NCI-H2107 treated with DMSO at 0.1 percent for 48 hours (cell line): ENCODE data around the gene IL1R1.
"Not testable (repeated sequence)": the region's sequence is repeated elsewhere in the genome, so short reads cannot be mapped to it uniquely, and the experiment has no call there.

ENCODE experiments used
- DNase-seq: peaks from one replicate; lab custom pipeline; 2025; ENCODE audit not compliant: unreplicated experiment; lab: John Stamatoyannopoulos, UW

Gene IL1R1, protein sequence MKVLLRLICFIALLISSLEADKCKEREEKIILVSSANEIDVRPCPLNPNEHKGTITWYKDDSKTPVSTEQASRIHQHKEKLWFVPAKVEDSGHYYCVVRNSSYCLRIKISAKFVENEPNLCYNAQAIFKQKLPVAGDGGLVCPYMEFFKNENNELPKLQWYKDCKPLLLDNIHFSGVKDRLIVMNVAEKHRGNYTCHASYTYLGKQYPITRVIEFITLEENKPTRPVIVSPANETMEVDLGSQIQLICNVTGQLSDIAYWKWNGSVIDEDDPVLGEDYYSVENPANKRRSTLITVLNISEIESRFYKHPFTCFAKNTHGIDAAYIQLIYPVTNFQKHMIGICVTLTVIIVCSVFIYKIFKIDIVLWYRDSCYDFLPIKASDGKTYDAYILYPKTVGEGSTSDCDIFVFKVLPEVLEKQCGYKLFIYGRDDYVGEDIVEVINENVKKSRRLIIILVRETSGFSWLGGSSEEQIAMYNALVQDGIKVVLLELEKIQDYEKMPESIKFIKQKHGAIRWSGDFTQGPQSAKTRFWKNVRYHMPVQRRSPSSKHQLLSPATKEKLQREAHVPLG

GRCh38 chr2:102141970-102142828 lies at the start of gene IL1R1:
IL1R1 (plus strand) TSS chr2:102142746; CDS start chr2:102157725, 14,979 bp downstream.
- DNase-seq, result no peak

- DNase-seq, result no peak
These were observed 48.9 kb upstream of the IL1R1 start for GRCh38 chr2:102093662-102094061.

DNA sequence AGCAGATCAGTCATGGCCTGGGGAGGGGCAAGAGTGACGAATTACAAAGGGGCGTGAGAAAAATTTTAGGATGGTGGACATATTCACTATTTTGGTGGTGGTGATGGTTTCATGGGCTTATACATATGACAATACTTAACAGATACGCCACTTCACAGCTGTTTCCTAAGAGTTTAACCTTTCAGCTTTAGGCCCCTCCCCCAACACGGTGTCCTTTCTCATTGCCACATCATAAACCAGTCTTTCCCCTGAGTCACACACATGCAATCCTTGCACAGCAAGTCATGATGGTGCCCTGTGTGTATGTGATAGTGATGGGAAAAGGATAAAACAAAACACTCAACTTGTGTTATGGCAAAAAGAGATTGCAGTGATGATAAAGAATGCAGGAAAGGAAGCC lies 47.6 kb upstream of the IL1R1 start:
- DNase-seq, result no peak

GRCh38 chr2:102096103-102096502 lies 46.4 kb upstream of the IL1R1 start:
- DNase-seq, result no peak

- no peak for DNase-seq
These were observed 43.8 kb upstream of the IL1R1 start for GRCh38 chr2:102098756-102099155.

DNA sequence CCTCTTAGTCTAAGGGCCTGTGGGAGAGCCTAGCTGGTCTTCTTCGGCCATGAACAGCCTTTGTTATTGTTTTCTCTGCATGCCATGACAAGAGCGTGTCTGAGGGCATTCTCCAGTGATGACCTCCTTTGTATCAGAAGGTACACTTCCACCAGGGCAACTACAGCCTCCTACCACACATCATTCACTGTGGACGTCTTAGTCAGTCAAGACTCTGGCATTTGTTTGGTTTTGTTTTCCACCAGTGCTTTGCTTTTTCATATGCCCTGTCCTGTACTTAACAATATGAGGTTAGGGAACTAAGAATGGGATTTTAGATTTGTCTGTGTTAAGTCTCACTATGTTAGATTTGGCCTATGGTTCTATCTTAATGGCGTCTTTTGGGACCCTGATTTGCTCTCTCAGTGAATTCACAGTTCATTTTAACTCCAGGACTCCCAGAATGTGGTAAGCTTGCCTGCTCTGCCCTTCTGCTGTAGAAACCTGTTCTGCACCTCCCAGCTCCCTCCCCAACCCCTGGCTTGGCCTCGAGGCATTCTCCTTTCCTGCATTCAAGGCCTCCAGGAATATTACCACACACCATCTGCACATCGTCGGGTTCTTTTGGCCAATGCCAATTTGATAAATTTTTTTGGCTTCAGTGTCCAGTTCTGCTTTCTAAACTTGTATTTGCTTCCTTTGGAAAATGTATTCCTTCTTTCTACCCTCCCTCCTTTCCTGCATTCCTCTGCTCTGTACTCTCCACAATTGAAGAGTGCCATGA lies 42.8 kb upstream of the IL1R1 start:
- DNase-seq, result no peak

- DNase-seq, result no peak
These were observed 42.0 kb upstream of the IL1R1 start for GRCh38 chr2:102100371-102101096.

GRCh38 chr2:102101097-102101848 lies 41.3 kb upstream of the IL1R1 start:
- DNase-seq, result no peak

DNA sequence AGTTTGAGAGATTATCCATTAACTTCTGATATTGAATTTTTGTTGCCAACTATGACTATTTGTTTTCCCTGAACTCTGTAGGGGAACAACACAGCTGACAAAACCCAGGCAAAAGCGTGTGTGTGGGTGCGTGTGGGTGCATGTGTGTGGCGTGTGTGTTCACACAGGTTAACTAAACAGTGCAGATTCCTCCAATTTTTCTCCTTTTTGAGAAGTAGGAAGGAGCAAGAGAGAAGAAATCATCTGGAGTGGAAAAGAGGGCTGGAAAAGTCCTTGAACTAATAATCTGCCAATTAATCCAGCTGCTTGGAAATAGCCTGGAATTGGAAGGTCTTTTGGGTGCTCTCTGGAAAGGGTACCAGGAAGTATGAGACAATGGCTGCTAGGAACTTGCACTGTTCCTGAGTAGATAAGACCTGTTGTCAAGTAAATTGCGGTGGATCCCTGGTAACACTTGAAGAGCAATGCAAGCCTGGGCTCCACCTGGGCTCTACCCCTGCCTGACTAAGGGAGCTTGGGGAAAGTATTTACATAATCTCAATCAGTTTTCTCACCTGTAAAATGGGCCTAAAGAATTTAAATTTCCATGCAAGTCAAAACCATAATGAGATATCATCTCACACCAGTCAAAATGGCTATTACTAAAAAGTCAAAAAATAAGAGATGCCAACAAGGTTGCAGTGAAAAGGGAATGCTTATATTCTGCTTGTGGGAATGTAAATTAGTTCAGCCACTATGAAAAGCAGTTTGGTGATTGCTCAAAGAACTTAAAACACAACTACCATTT lies 40.5 kb upstream of the IL1R1 start:
- no peak for DNase-seq

DNA sequence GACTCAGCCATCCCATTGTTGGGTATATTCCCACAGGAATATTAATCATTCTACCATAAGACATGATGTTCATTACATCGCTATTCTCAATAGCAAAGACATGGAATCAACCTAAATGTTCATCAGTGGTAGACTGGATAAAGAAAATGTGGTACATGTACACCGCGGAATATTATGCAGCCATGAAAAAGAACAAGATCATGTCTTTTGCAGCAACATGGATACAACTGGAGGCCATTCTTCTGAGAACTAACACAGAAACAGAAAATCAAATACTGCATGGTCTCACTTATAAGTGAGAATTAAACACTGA lies 40.0 kb upstream of the IL1R1 start:
- not testable (repeated sequence) for DNase-seq

DNA sequence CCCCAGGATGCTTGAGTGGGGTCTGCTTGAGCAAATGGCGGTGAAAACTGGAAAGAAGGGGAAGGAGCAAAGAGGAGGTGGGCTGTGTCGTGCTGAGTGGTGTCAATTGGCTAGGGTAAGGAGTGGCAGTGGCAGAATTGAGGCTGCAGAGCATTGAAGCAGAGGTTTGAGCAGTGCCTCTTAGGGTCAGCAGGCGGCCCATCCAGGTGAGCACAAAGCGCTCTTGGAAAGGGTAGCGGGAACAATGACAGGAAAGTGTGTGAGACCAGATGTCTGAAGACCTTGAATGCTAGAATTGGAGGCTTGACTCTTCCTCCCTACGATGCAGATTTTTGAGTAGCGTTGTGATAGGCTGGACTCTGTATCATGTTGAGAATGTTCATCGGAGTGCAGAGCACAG lies 39.3 kb upstream of the IL1R1 start:
- no peak for DNase-seq

DNA sequence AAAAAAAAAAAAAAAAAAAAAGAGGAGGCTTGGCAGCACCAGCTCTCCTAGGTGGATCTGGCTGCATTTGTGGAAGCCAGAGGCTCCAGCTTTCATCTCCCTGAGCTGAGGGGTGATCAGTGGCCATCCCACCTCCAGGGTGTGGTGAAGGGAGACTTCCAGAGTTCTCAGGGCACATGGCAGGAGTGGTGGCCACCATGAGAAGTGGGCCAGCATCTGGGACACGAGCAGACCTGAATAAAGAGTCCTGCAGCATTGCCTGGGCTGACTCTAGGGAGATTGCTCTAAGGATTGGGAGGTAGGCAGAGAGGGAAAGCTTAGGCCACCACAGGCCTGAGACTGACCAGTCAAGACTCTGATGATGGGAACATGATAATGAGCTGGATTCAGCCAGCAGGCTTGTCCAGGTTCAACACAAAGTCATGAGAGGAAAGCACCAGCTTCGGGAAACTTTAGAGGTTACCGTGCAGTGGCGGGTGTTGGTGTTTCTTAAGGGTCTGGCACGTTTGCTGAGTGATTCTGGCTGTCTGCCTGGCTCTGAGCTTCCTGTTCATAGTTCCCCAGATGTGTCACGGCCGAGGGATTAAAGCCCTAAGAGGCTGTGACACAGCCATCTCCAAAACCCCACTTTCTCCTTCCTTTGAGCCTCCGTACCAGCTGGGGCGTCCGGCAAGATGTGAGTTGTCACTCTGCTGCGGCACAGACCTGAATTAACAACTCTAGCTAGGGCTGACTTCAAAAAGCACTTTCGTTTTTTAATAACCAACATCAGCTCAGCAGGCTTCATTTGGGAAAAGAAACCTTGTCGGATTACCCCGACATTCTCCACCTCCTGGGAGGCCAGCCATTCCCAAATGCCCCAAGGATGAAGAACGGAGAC lies 38.3 kb upstream of the IL1R1 start:
- no peak for DNase-seq

GRCh38 chr2:102106133-102106556 lies 36.4 kb upstream of the IL1R1 start:
- no peak for DNase-seq

- not testable (repeated sequence) for DNase-seq
These were observed 35.5 kb upstream of the IL1R1 start for GRCh38 chr2:102106813-102107740.

GRCh38 chr2:102107741-102108070 lies 34.8 kb upstream of the IL1R1 start:
- DNase-seq, result no peak

DNA sequence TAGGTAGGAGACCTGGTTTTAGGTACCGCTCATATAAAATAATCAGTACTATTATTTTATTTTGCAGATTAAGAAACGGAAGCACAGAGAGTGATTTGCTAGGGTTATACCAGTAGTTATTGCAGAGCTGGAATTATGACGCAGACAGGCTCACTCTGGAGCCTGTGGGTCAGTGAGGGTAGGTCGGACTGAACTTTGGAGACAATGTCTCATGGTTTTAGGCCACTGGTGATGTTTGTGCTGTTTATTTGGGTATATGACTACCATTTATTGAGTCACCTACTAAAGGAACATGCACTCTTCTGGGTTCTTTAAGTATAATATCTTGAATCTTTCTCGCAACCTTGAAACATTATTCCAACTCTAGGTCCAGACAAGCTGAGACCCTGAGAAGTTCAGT lies 33.5 kb upstream of the IL1R1 start:
- no peak for DNase-seq

GRCh38 chr2:102110171-102110570 lies 32.4 kb upstream of the IL1R1 start:
- DNase-seq, result no peak
